PFSK-1 (cell line): ENCODE data around the gene SPAG9.

ENCODE experiments used
- FOXP2 ChIP-seq: optimal IDR thresholded peaks from 2 replicates; pipeline ENCODE3; 2011; ENCODE audit warnings: borderline replicate concordance, control low read depth, inconsistent platforms; ENCODE audit not compliant: insufficient read depth; ENCODE audit errors: extremely low read length, extremely low read depth
- POLR2AphosphoS5 ChIP-seq: IDR thresholded peaks from 2 replicates; pipeline ENCODE4 v1.6.1; 2012; ENCODE audit warnings: low read depth, mild to moderate bottlenecking, control low read depth, low read length, moderate library complexity
- REST ChIP-seq, 2 experiments: IDR thresholded peaks; 2 replicates each; pipeline versions ENCODE4 v1.6.1 to v1.8.0; 2011 to 2012; ENCODE audit warnings: low read depth in 2 of 2, low read length in 2 of 2, control low read depth in 1 of 2, inconsistent platforms in 1 of 2, mild to moderate bottlenecking in 1 of 2, moderate library complexity in 1 of 2; ENCODE audit not compliant: insufficient read depth in 1 of 2
- SIN3A ChIP-seq: IDR thresholded peaks from 2 replicates; pipeline ENCODE4 v1.6.1; 2012; ENCODE audit warnings: mild to moderate bottlenecking, low read length, moderate library complexity, borderline replicate concordance; ENCODE audit not compliant: insufficient read depth
- TAF1 ChIP-seq: IDR thresholded peaks from 2 replicates; pipeline ENCODE4 v1.6.1; 2012; ENCODE audit warnings: low read length, control low read depth, borderline replicate concordance; ENCODE audit not compliant: insufficient read depth

The SPAG9 gene

GRCh38 chr17:50914505-50915063 is 206.1 kb downstream of the SPAG9 start:
- TF ChIP-seq FOXP2 (no peak), REST (IDR thresholded peaks at IDR 0.05; ENCODE audit: insufficient read depth in 1 of 2, low read depth in 2 of 2, low read length in 2 of 2) (no peak), SIN3A (no peak), POLR2AphosphoS5 (no peak), TAF1 (no peak)

- TF ChIP-seq SIN3A = no peak
- no peak for TF ChIP-seq POLR2AphosphoS5
- TF ChIP-seq REST (IDR thresholded peaks at IDR 0.05; ENCODE audit: insufficient read depth in 1 of 2, low read depth in 2 of 2, low read length in 2 of 2) = no peak
- no peak for TF ChIP-seq TAF1
- no peak for TF ChIP-seq FOXP2
These were observed 207.5 kb downstream of the SPAG9 start for GRCh38 chr17:50913120-50913519.
